Stimulated activated CD8-positive, alpha-beta memory T cell treated with anti-CD3 and anti-CD28 coated beads, Interleukin-2, amount 100 ng/mL, for 48 hours (primary cell): ENCODE data around the gene CRYGN.

Experiments used
- DNase-seq, 2 donors: peaks; one replicate each; pipeline ENCODE4 v3.0.0-alpha.2; 2020; ENCODE audit warnings: low read depth in 2 of 2

CRYGN gene, protein sequence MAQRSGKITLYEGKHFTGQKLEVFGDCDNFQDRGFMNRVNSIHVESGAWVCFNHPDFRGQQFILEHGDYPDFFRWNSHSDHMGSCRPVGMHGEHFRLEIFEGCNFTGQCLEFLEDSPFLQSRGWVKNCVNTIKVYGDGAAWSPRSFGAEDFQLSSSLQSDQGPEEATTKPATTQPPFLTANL

DNA sequence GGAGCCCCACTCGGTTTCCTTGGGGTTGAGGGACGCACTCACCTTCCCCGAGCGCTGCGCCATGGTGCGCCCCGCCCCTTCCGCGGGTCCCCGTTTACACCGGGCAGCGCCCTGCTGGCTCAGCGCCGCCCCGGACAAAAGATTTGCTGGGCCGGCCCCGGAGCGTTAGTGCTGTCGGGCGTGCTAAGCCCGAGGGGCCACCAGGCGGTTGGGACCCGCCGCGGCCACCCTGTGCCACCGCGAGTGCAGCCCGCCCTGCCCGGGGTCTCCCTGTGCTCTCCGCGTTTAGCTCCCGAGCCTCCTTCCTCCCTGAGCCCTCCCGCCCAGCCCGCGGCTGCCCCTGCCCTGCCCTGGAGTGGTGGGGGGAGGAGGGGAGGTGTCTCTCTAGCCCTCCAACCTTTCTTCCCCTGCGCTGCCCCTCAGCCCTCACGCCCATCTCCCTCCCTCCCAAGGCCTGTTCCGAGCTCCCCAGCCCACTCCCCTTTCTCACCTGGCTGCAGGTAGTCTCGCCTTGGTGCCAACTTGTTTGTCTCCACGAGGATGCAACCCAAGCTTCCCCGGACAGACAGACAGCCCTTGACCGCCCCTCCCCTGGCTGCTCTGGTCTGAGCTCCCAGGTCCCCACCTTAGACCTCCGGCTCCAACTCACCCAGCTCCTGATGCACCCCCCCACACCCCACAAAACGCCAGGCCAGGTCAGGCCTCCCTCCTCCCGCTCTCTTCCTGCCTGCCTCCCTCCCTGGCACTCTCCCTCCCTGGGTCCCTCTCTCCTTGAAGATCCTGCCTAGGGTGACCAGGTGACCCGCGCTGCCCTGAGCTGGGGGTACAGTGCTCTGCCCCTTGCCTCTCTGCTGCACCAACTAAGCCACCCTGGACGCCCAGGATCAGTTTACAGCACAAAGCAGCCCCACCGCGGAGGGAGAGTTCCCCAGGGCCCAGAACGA, at the start of gene CRYGN:
TSS of gene CRYGN (minus strand) at position 287 of the 944 bp plus-strand sequence. CDS start at position 63, 224 bp downstream.
- DNase-seq = no peak

DNA sequence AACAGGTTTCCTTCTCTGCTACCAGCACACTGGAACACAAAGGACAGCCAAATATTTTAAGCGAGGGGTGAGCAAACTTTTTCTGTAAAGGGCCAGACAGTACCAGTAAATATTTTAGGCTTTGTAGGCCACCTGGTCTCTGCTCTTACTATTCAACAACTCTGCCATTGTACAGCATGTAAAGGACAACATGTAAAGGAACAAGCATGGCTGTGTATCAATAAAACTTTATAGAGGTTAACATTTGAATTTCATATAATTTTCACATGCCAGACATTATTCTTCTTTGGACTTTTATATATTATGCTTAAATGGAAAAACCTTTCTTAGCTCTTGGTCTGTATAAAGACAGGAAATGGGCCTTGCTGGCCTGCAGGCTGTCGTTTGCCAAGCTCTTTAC, 49.6 kb upstream of the CRYGN start:
- DNase-seq = no peak

DNA sequence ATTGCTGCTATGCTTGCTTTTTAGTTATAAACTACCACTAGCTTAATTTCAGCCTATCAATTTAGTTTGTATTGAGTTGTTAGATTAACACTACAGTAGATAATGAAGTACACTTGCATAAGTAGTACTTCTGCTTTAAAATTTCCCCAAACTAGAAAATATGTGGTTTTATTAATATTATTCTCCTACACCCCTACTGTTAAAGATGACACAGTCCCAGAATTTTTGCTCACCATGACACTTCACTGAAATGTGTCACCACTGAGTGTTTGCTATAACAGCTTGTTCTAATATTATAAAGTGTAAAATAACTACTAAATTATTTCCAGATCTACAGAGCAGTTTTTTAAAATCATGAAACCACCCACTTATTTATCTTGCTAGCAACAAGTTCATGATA, 48.2 kb upstream of the CRYGN start:
- DNase-seq = no peak

DNA sequence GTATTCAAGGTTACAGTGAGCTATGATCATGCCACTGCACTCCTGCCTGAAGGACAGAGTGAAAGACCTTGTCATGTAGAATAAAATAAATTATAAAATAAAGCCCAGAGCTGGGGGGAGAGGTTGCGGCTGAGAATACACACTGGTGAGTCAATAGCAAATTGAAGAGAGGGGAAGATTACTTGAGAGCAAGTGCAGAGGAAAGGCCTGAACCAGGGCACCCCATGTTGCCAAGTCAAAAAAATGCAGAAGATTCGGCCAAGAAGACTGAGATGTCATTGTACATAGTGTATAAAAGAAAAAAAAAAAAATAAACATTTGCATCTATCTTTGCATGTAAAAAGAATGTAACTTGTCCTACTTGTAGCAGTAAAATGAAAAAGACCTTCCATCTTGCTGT, 47.3 kb upstream of the CRYGN start:
- no peak for DNase-seq

DNA sequence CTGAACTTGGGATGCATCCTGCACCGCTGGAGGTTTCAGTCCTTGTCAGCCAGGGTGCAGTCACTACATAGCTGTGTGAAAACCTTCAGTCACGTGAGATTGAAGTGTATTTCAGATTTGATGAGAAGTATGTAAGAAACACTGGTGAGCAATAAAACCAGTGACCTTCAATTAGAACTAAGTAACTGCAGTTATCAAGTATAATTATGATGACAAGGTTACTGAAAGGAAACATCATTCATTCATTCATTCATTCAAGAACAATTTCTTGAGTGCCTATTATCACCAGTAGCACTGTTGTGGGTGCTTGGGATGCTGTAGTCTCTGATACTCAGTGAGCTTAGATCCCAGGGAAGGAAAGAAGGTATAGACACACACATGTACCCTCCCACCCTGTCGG, 46.1 kb upstream of the CRYGN start:
- DNase-seq = no peak

DNA sequence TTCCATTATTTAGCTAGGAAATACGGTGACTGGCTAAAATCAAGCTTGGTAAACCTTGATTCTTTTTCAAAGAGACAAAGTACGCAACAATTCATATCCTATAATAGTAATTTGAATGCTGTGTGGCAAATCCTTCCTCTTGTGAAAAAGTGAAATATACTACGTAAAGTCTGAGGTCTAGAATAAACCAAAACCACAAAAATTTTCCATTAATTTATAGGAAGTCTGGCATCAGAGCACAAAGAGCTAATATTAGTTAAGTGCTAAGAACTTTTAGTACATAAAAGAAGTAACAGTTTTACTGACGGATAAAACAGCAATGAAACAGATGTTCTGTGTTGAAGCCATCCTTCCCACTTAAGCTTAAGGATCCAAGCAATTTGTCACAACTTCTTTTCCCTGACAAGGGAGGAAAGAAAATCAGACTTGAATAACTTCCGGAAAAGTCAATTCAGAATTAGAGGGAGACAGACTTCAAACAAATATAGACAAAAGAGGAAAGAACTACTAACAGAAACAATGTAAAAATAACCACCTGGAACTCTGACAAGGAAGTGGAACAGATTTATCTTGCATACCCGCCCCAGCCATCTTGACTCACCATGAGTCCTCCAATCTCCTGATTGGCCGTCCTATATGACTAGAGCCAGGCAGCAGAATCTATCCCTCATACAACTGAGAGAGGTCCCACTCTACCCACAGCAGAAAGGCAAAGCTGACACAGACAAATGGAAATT, 45.2 kb upstream of the CRYGN start:
- no peak for DNase-seq

DNA sequence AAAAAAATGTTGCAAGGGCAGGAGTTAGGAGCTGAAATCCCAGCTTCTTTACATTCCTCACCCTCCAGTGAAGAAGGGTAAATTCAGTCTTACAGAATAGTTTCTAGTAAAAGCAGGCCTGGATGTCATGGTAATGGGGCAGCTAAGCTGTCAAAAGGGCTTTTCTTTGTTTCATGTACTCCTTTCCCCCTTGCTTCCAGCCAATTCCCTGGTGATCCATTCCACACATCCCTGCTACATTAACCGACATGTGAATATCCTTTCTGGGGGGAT, 43.7 kb upstream of the CRYGN start:
- DNase-seq = no peak

DNA sequence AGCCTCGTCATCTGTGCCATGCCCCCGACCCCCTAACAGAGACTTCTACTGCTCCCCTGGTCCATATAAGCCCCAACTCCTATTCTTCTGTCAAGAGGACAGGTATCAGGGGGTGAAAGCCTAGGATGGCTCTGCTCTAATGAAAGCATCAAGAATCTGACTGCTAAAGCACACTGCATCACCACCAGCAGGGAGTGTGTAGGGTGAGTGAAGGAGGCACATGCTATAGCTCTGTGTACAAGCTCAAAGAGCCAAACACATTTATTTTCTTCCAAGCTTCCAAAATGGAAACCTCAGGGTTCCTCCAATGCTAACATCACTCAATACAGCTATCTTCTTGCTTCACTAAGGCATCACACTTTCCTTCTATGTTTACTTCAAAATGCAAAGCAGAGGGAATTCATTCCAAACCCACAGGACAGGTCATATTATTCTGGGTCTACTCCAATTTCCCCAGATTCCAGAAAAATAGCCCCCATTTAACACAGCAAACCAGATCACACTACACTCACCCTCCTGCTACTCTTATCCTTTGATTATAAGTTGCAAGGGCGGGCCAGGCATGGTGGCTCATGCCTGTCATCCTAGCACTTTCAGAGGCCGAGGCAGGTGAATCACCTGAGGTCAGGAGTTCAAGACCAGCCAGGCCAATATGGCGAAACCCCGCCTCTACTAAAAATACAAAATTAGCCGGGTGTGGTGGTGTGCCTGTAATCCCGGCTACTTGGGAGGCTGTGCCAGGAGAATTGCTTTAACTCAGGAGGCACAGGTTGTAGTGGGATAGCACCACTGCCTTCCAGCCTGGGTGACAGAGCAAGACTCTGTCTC, 43.2 kb upstream of the CRYGN start:
- no peak for DNase-seq

DNA sequence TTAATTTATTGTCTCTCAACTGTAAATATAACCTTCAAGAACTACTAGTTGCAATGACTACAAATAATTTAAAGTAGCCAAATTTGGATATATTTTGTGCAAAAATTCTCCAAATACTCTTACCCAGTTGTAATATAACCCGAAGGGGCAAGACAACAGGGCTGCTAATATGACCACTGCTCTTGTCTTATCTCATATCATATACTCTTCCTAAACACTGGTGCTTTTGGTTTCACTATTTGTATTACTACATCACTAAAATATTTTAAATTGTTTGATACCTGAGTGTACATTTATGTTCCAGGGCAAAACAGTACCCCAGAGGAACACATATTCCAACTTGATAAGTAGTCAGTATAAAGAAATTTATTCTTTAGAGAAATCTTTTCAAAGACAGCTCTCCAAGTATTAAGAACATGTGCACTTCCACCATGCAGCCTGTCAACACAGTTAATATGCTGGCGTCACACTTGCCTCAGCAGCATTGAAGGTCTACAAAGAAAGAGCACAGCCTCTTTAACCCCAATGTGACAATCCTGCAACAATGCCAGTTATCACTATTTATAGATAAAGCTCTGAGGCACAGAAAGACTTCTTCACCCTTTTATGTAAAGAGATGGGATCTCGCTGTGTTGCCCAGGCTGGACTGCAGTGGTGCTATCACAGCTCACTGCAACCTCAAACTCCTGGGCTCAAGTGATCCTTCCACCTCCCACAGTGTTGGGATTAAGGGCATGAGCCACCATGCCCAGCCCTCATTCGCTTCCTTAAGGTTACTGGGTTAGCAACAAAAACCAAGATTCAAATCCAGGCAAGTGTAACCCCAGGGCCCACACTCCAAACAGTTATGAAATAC, 41.9 kb upstream of the CRYGN start:
- no peak for DNase-seq

DNA sequence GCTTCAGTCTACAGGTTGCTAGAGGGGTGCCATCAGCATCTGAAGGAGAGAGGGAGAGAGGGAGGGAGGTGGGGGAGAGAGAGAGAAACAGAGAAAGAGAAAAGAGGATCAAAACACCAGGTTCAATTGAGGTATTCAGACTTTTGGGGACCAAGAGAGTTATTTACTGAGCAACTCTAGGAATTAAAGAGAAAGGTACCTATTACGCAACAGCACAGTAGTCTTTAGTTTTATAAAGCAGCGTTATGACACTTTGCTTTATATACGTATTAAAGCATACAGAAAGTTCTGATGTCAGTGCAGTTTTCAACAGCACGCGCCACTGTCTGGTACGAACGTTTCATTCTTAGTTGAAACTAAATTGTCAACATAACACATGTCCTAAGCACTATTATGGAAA, 37.9 kb upstream of the CRYGN start:
- DNase-seq = no peak

DNA sequence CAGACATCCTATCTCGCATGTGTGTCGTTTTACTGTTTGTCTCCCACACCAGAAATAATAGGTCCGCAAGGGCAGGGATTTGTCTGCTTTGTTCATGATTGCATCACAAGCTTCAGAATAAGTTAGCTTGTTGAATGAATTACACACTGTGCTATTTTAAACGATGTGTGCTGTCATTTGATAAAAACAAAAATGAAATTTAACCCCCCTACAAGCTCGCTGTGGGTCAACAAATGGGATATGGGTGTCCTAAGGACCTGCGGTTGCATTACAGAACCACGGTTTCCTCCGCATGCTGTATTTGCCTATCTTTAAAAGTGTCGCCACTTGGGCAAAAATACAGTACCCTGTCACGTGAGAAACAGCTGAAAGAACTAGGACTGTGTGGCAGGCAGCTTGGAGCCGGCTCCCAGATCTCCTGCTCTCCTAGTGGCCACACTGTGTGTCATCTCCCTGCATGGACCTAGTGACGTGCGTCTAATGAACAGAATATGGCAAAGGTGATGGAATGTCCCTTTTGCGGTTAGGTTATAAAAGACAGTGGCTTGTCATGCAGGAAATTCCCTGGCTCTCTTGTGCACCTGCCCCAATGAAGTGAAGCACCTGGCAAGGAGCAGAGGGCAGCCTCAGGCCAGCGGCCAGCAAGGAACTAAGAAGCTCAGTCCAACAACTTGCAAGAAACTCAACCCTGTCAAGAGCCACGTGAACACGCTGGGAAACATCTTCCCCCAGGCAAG, 32.9 kb upstream of the CRYGN start:
- no peak for DNase-seq

DNA sequence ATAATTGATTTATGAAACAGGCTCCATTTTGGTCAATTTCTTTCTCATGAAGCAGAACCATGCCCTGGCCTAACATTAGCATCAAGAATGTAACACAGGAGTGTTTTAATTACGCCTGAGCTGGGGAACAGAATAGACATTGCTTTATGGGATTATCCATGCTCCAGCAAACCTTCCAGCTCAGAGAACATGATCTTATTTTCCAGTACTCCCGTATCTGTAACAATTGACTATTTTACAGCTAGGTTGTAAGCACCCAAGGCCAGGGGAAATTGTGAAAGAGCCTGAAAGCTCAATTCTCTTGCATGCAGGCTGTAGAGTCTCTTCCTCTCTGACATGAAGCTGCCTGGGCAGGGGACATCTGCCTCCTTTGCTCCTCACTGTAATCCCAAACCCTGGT, 30.8 kb upstream of the CRYGN start:
- DNase-seq = no peak

DNA sequence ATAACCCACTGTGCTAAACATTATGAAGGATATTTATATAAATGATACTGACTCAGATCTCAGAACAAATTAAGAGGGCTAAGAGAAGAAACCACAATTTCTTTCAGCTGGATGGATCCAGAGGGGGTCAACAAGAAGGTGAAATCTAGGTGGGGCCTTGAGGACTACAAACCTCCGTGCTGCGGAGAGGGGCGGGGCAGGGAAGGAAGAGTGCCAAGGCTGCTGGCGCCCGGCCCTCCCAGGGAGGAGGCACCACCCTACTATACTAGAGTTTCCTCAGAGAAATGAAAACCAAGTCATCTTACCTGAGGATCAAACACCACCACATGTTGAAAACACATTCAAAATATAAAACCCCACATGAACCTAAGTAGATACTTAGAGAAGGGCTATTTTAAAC, 29.3 kb upstream of the CRYGN start:
- DNase-seq = no peak

DNA sequence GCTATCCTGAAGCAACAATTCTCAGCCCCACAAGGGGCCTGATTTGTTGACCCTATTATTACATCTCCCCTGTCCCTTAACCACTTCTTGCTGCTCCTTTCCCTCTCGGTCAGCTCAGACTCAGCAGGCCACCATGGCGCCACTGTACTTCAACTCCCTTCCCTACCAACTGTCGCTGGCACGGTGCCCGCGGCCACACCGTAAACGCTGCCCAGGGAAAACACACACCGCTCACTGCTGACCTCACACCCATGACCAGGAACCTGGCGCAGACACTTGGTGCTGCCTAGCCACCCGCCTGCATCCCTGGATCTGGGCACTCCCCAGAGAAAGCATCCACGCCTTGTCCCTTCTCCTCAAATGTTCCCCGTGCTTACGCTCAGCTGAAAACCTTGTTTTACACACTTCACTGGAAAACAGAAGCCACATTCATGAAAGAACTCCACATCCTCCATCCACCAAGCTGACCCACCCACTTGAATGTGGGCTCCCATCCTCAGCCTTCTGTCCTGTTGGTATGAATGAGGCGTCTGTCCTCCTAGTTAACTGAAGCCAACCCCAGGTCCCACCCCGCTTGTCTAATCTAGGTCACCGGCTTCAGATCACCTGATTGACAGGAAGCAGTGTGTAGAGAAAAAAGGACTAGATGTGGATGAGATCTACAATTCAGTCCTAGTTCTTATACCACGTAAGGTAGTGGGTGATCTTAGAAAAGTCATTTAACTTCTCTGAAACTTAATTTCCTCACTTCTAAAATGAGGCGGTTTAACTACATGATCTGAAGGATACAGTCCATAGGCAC, 28.5 kb upstream of the CRYGN start:
- DNase-seq = no peak

DNA sequence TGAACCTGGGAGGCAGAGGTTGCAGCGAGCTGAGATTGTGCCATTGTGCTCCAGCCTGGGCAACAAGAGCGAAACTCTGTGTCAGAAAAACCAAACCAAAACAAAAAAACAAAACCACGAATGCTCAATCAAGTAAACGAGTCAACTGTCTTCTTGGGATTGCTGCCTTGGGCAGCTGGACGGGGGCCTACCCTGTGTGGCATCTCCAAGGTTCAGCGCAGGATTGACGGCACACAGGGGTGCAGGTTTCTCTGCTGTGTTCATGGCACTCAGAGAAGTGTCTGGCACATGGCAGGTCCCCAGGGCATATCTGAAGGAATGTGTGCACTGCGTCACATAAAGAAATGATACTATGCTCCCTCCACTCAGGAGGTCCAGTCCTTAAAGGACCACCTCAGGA, 25.2 kb upstream of the CRYGN start:
- DNase-seq = no peak

DNA sequence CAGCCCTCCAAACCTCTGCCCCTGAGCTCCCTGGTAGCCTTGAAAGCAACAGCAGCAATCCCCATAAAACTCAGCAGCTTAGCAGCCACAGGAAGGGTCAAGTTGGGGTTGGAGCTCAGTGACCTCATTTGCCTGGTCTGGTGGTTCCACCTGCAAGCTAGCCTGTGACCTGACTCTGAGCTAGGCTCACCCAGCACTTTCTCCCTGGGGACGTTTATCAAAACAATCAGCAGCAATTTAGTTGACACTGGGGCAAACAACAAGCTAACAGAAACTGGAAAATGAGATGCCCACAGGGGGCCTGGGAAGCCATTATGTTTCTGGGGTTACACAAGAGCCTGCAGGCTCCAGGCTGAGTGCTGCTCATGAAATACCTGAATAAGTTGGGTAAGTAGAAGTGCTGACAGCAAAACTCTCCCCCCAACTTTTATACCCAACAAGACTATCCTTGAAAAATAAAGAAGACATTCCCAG, 22.4 kb upstream of the CRYGN start:
- no peak for DNase-seq

DNA sequence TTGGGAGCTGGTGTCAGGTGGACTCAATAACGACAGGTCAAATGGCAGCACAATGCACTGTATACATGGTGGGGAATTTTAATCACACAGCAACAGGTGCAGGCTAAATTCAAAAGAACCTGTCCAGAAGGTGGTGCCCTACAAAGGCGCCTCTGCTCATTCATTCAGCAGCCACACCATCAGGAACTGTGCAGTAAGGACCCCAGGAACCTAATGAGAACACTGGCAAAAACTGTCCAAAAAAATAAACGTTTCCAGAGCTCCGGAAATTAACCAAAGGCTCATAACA, 21.9 kb upstream of the CRYGN start:
- DNase-seq = no peak

DNA sequence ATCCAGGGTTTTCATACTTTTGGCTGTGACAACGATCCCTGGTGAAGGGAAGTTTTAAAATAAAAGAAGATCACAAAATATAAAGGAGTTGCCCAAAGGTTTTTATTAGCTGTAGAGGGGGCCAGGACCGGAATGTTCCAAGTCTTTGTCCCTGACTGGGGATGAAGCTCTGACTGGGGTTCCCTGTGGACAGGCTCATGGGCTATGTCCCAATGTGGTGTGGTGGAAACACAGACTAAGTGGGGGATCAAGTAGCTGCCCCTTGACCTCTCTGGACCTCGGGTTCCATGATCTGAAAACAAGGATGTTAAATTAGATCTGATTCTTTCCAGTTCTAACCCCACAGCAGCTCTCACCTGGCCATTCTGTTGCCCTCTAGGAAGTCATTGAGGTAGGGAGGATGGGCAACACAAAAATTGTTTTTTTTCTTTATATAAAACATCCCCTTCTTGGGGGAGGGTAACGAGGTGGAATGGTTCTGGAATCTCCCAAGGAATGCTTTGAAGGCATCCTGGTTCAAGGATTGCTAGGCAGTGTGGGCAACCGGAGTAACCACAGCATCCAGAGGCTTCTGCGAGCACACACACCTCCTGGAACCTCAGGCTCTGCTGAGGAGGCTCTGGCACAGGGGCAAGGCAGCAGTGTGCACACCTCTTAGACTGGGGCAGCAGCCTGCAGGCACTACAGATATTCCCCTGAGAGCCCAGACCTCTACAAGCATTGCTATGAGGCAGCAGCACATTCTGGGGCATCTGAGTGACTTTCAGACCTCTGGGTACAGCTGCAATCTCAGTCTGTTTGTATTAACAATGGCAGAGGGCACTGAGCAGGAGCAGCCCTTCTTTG, 21.4 kb upstream of the CRYGN start:
- no peak for DNase-seq

DNA sequence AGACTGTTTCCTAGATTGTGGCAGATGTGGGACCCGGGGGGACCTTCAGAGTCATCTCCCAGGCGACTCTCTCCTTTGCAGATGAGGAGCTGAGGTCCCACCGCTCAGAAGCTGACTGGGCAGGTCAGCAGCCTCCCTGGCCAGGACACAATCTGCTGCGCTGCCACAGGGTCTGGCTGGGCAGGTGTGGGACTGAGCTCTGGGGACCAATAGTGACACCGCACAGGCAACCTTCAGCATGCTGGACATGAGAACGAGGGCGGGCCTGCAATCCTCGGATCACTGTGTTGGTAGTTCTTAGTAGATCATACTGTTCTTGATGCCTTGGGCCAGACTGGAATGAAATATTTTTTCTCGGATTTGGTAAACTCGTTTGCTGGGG, 20.5 kb upstream of the CRYGN start:
- DNase-seq = no peak
